HepG2 (cell line): ENCODE measurements around the gene PLD1. TPM values are rescaled to one million over a fixed set of nuclear protein-coding genes. Genes with fewer than 3 reads are reported as not detected.

ENCODE experiments used
- HIC2 ChIP-seq: sonication (generic); formaldehyde crosslinking; IDR thresholded peaks from 2 replicates; pipeline ENCODE4 v1.9.0; 2022; ENCODE audit warnings: low read depth, missing genetic modification reagents
- SIN3A ChIP-seq: IDR thresholded peaks from 2 replicates; pipeline ENCODE4 v1.6.1; 2011; ENCODE audit warnings: low read depth, mild to moderate bottlenecking, control low read depth, low read length, borderline replicate concordance
- SKIL ChIP-seq: sonication (generic); formaldehyde crosslinking; IDR thresholded peaks from 2 replicates; pipeline ENCODE4 v1.8.0; 2022; ENCODE audit warnings: missing genetic modification reagents, mild to moderate bottlenecking, moderate library complexity, borderline replicate concordance
- ZBTB33 ChIP-seq: sonication (generic); formaldehyde crosslinking; IDR thresholded peaks from 2 replicates; pipeline ENCODE4 v1.4.0; 2020; ENCODE audit warnings: missing genetic modification reagents
- ZBTB4 ChIP-seq: sonication (generic); formaldehyde crosslinking; IDR thresholded peaks from 2 replicates; pipeline ENCODE4 v1.4.0; 2020; ENCODE audit warnings: missing genetic modification reagents, mild to moderate bottlenecking, borderline replicate concordance
- ZBTB7B ChIP-seq: sonication (generic); formaldehyde crosslinking; IDR thresholded peaks from 2 replicates; pipeline ENCODE4 v1.4.0; 2020; ENCODE audit warnings: missing genetic modification reagents
- ZHX2 ChIP-seq, 2 experiments: sonication (generic) in 1 of 2; formaldehyde crosslinking in 1 of 2; IDR thresholded peaks; 2 replicates each; pipeline versions ENCODE4 v1.6.1 to v1.9.0; 2014 to 2022; ENCODE audit warnings: antibody characterized with exemption in 1 of 2, borderline replicate concordance in 1 of 2, inconsistent platforms in 1 of 2, low read depth in 1 of 2, missing genetic modification reagents in 1 of 2
- ZIK1 ChIP-seq: sonication (generic); formaldehyde crosslinking; IDR thresholded peaks from 2 replicates; pipeline ENCODE4 v1.5.0; 2020; ENCODE audit warnings: mild to moderate bottlenecking, low read depth, missing genetic modification reagents, borderline replicate concordance
- ZNF441 ChIP-seq: sonication (generic); formaldehyde crosslinking; IDR thresholded peaks from 2 replicates; pipeline ENCODE4 v1.7.0; 2021; ENCODE audit warnings: missing genetic modification reagents, borderline replicate concordance
- ZNF709 ChIP-seq: sonication (generic); formaldehyde crosslinking; IDR thresholded peaks from 2 replicates; pipeline ENCODE4 v1.5.0; 2020; ENCODE audit warnings: mild to moderate bottlenecking, missing genetic modification reagents
- polyA plus RNA-seq, 8 experiments: library from polyadenylated mRNA; depleted of rRNA in 3 of 8; stranded (reverse) in 7 of 8; unstranded in 1 of 8; fragments of >200 nt; fragmentation: Illumina TruSeq in 4 of 8; extraction: Trizol in 4 of 8; gene quantifications; 2 replicates each; pipeline versions ENCODE4 v1.2.1 to v1.2.3, GENCODE V29; 2011 to 2016; ENCODE audit warnings: low read depth in 4 of 8, missing spikeins in 1 of 8, mixed read lengths in 1 of 8; ENCODE audit not compliant: insufficient read depth in 1 of 8
- total RNA-seq, 5 experiments: library from RNA; depleted of rRNA; stranded (reverse); fragments of >200 nt; fragmentation: Illumina TruSeq; extraction: Trizol; gene quantifications; 2 replicates each; pipeline ENCODE4 v1.2.3, GENCODE V29; 2016; ENCODE audit warnings: low read depth in 1 of 5

Gene PLD1
- total and polyA plus RNA-seq, 2 of the 13 experiments (the other 11 are each of a cell fraction or from before 2014, with no cell fraction given) = 27.1 to 59.4 TPM

- TF ChIP-seq HIC2 (CRISPR knock-in tag) (no peak; the same call in 1 of the 2 replicates), ZBTB33 (no peak), SIN3A (no peak), ZBTB7B (peak; percentile 73; the same call in 1 of the 2 replicates), ZBTB4 (CRISPR knock-in tag) (peak; percentile 77; the same call in 1 of the 2 replicates), SKIL (peak; percentile 75), ZHX2 (IDR thresholded peaks at IDR 0.05; ENCODE audit: low read depth) (no peak), ZHX2 (CRISPR knock-in tag; IDR thresholded peaks at IDR 0.05; ENCODE audit: borderline replicate concordance) (no peak), ZNF441 (no peak), ZNF709 (0 out of 2 replicates have a peak, but pooled peaks have one; percentile 43), ZIK1 (CRISPR knock-in tag) (no peak)
Measured at GRCh38 chr3:171840811-171841619, 30.7 kb upstream of the PLD1 start (continued).
